Glutamatergic neuron (in vitro differentiated cells): ENCODE results near the gene MAP3K20. TPM values are rescaled to one million over a fixed set of nuclear protein-coding genes. Genes with fewer than 3 reads are reported as not detected.

Source experiments
- DNase-seq: peaks from one replicate; pipeline ENCODE4 v3.0.0; 2022
- H3K27ac Mint-ChIP-seq: one replicate; pipeline ENCODE4 v1.8.0; 2020; ENCODE audit warnings: mild to moderate bottlenecking, mixed read lengths, inconsistent platforms; ENCODE audit not compliant: unreplicated experiment
- H3K27me3 Mint-ChIP-seq: one replicate; pipeline ENCODE4 v1.8.0; 2020; ENCODE audit warnings: mild to moderate bottlenecking, moderate library complexity, mixed read lengths, inconsistent platforms; ENCODE audit not compliant: unreplicated experiment
- H3K36me3 Mint-ChIP-seq: one replicate; pipeline ENCODE4 v1.8.0; 2020; ENCODE audit warnings: mild to moderate bottlenecking, mixed read lengths, inconsistent platforms; ENCODE audit not compliant: unreplicated experiment
- H3K4me1 Mint-ChIP-seq: one replicate; pipeline ENCODE4 v1.8.0; 2020; ENCODE audit warnings: mild to moderate bottlenecking, low read depth, mixed read lengths, inconsistent platforms; ENCODE audit not compliant: unreplicated experiment
- H3K4me3 Mint-ChIP-seq: one replicate; pipeline ENCODE4 v1.8.0; 2020; ENCODE audit warnings: mild to moderate bottlenecking, mixed read lengths, inconsistent platforms; ENCODE audit not compliant: unreplicated experiment
- H3K9me3 Mint-ChIP-seq: one replicate; pipeline ENCODE4 v1.8.0; 2020; ENCODE audit warnings: mild to moderate bottlenecking, moderate library complexity, mixed read lengths, inconsistent platforms; ENCODE audit not compliant: unreplicated experiment
- total RNA-seq: library from RNA; stranded (reverse); fragmentation: NEBNext Ultra II Directional; extraction: Animal tissue kit (Norgen Biotek cat#: 25700); gene quantifications from one replicate; pipeline ENCODE4 v1.2.1, GENCODE V29; 2021; ENCODE audit not compliant: unreplicated experiment
- TF ChIP-seq, protein P1 (sequence below): fragments of 200-600 bp; sonication (generic); IDR thresholded peaks from one replicate; pipeline ENCODE4 v1.5.0; 2021; ENCODE audit not compliant: partially characterized antibody, unreplicated experiment

MAP3K20 gene
- total RNA-seq, 1 donor from 2014 or later, result 0.76 TPM

DNA sequence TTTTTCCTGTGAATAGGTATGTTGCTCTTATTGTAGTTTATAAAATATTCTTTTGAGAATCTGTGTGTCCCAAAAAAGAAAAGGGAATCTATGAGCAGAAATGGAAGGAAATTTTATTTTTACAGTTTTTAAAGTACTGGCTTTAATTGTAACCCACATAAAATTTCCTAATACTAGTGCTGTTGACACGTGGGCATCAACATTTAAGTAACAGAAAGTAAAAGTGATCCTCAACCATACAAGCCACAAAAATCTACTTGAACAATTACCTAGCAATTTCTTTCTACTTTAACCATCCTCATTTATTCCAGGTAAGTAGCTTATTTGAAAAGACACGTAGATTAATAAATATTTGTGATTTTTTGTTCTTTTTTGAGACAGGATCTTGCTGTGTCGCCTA lies 62.0 kb downstream of the MAP3K20 start:
- Mint-ChIP-seq H3K4me3 (no peak overlapping the region), H3K9me3 (peaks cover 2% of the 10 kb centered on the region), H3K4me1 (no peaks in the 10 kb centered on the region), H3K27ac (no peak overlapping the region), H3K36me3 (peaks cover 5% of the 10 kb centered on the region), H3K27me3 (no peaks in the 10 kb centered on the region)
- TF ChIP-seq, protein P1, sequence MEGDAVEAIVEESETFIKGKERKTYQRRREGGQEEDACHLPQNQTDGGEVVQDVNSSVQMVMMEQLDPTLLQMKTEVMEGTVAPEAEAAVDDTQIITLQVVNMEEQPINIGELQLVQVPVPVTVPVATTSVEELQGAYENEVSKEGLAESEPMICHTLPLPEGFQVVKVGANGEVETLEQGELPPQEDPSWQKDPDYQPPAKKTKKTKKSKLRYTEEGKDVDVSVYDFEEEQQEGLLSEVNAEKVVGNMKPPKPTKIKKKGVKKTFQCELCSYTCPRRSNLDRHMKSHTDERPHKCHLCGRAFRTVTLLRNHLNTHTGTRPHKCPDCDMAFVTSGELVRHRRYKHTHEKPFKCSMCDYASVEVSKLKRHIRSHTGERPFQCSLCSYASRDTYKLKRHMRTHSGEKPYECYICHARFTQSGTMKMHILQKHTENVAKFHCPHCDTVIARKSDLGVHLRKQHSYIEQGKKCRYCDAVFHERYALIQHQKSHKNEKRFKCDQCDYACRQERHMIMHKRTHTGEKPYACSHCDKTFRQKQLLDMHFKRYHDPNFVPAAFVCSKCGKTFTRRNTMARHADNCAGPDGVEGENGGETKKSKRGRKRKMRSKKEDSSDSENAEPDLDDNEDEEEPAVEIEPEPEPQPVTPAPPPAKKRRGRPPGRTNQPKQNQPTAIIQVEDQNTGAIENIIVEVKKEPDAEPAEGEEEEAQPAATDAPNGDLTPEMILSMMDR, result no peak
- no peak for DNase-seq

DNA sequence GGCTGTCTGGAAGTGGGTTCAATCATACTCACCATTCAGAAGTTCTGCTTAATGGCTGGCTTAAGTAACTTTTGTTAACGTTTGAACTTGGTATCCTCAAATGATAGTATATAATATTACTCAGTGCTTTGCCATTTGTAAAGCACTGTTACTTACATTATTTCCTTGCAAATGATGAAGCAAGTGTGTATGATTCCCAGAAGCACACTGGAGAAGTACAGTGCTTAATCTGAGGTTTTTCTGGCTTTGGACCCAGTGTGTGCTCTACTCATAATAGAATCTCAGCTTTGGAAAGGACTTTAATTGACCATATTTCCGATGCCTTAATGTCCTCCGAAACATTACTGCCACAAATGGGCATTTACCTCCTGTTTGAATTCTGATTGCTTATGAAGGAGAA lies 63.3 kb downstream of the MAP3K20 start:
- TF ChIP-seq, protein P1, result no peak
- no peaks in the 10 kb centered on the region for H3K4me1 Mint-ChIP-seq
- no peak overlapping the region for H3K27ac Mint-ChIP-seq
- peaks cover 2% of the 10 kb centered on the region for H3K9me3 Mint-ChIP-seq
- no peak overlapping the region for H3K4me3 Mint-ChIP-seq
- DNase-seq, result no peak
- H3K36me3 Mint-ChIP-seq, result peaks cover 5% of the 10 kb centered on the region
- no peaks in the 10 kb centered on the region for H3K27me3 Mint-ChIP-seq

DNA sequence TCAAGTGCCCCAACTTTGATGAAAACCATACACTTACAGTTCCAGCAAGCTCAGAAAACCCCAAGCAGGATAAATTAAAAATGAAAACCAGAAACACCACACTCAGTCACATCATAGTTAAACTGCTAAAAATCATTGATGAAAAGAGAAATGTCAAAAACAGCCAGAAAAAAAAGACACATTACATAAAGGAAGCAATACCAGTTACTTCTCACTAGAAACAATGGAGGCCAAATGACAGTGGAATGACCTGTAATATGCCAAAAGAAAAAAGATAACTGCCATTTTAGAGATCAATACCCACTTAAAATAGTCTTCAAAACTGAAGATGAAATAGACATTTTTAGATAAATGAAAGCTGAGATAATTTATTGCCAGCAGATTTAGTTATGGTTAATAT lies 66.0 kb downstream of the MAP3K20 start:
- H3K27me3 Mint-ChIP-seq, result no peaks in the 10 kb centered on the region
- TF ChIP-seq, protein P1, result no peak
- DNase-seq, result no peak
- H3K36me3 Mint-ChIP-seq, result peaks cover 5% of the 10 kb centered on the region
- peaks cover 2% of the 10 kb centered on the region for H3K9me3 Mint-ChIP-seq
- H3K27ac Mint-ChIP-seq, result no peak overlapping the region
- no peaks in the 10 kb centered on the region for H3K4me1 Mint-ChIP-seq
- no peak overlapping the region for H3K4me3 Mint-ChIP-seq

DNA sequence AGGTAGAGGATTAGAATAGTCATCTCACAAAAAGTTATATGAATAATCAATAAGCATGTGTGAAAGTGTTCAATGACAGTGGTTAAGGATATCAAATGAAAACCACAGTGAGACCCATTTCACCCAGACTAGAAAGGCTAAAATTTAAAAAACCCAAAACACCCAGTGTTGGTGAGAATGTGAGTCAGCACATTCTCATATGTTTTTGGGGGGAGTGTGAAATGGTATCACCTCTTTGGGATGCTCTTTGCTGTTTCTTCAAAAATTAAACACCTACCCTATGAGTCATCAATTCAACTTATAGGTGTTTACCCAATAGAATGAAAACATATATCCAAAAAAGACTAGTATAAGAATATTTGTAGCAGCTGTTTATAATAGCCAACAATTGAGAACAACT lies 69.8 kb downstream of the MAP3K20 start:
- Mint-ChIP-seq H3K27me3 (no peaks in the 10 kb centered on the region), H3K9me3 (peaks cover 2% of the 10 kb centered on the region), H3K4me3 (no peak overlapping the region), H3K36me3 (peaks cover 5% of the 10 kb centered on the region), H3K4me1 (no peaks in the 10 kb centered on the region), H3K27ac (no peak overlapping the region)
- DNase-seq, result no peak
- TF ChIP-seq, protein P1, result no peak

DNA sequence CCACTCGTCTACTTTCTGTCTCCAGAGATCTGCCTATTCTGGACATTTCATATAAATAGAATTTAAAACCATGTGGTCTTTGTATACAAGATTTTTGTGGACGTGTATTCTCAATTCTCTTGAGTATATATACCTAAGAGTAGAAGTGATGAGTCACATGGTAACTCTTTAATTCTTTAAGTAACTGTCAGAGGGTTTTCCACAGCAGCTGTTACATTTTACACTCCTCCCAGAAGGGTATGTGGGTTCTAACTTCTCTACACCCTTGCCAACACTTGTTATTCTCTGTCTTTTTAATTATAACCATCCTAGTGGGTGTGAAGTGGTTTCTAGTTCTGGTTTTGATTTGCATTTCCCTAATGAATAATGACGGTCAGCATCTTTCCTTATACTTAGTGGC lies 70.9 kb downstream of the MAP3K20 start:
- Mint-ChIP-seq H3K36me3 (no peaks in the 10 kb centered on the region), H3K4me1 (no peaks in the 10 kb centered on the region), H3K27me3 (no peaks in the 10 kb centered on the region), H3K27ac (no peak overlapping the region), H3K4me3 (no peak overlapping the region), H3K9me3 (peaks cover 2% of the 10 kb centered on the region)
- TF ChIP-seq, protein P1, result no peak
- DNase-seq, result no peak
